GM18499 (cell line): ENCODE measurements around the gene FBLN7.
"Not testable (repeated sequence)": the region's sequence is repeated elsewhere in the genome, so short reads cannot be mapped to it uniquely, and the experiment has no call there.

ENCODE experiments used
- ATAC-seq: cut with Tn5 transposase; IDR thresholded peaks from one replicate; pipeline ENCODE4 v1.9.1; 2021; ENCODE audit warnings: moderate number of reproducible peaks; ENCODE audit not compliant: insufficient read depth, unreplicated experiment

FBLN7 gene

DNA sequence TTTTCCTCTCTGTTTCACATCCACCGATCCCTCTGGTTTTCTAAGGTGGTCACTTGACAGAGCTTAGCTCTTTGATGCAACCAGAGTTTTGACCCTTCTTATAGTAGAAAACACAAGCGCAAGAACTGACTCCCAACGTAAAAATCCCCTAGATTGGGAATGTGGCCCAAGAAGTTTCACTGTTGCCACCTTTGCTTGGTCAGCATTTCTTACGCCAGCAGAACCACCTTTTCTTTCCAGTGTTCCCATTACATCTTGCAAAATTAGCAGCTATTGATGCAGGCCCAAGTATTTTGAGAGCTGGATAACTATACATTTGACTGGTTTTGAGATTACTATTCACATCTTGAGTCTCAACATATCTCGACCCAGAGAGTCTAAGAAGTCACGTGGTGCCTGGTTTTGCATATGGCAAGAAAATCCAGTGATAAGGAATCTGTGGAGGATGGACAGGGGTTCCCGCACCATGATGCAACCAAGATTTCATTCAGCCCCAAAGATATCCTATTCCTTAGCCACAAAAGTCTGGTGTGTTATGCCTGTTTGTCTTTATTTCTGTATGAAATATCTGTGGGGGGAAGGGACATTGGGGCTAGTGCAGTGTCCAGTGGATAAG is 37.9 kb downstream of the FBLN7 start:
- no peak for ATAC-seq

DNA sequence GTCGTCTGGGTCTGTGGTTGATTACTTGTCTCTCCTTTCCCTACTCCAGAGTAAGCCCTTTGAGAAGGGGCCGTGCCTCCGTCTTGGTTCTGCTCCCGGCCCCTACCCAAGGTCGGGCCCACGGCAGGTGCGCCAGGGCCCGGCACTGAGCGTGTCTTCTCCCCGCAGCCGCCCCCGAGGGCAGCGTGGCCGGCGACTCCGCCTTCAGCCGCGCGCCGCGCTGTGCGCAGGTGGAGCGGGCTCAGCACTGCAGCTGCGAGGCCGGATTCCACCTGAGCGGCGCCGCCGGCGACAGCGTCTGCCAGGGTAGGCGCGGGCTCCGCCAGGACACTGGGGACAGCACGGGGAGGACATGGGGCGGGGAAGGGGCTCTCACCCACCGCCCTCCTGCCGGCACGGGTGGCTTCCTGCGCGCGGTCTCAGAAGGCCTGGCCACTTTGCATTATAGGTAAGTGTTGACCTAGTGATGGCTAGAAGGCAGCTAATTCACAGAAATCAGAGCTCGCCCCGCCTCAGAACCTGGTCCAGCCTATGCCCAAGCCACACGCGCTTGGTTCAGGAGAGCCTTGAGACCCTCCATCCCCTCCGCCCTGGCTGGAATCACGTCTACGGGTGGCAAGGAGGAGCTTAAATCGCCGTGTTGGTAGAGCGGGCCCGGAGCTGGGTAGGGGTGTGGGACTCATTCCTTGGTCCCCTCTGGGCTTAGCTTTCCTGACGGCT is 43.5 kb downstream of the FBLN7 start:
- no peak for ATAC-seq

DNA sequence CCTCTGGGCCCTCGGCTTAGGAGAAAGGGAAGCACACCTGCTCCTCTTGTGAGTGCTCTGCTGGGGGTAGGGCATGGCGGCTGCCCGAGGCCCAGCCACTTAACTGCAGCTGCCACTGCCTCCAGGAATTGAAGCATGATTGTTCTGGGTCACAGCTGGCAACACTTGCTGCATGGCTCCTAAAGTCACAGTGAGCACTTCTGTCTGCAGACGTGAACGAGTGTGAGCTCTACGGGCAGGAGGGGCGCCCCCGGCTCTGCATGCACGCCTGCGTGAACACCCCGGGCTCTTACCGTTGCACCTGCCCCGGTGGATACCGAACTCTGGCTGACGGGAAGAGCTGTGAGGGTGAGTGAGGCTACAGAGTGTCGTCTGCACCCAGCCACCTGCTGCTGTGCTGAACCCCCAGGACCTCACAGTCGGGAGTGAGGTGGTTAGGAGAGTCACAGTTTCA is 44.4 kb downstream of the FBLN7 start:
- no peak for ATAC-seq

DNA sequence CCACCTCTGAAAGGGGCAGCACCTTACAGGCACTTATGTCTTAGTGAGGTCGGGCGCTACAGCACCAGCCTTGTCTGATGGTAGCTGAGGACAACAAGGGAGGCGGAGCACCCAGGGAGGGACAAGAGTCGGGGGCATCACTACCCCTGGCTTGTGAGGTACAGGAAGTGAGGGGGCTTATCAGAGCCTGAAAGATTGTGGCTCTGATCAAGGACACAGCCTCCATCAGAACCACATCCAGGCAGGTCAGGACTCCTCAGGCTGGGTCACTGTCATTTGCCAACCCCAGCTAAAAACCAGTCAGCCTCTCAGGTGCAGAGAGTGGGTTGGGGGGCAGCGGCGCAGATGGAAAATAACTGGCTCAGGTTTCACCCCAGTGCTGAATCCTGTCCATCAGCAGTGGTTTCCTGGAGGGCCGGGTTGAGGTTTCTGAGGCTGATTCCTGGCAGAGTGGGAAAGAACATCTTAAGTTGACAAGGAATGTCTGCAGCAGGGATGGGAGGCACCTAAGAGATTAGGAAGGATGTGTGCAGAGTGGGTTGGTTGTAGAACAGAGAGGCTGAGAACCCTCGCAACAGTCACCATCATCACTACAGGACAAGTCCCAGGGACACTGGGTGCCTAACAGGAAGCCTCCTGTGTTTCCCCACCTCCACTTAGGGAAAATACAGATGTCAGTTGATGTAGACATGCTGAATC is 45.3 kb downstream of the FBLN7 start:
- ATAC-seq = no peak

DNA sequence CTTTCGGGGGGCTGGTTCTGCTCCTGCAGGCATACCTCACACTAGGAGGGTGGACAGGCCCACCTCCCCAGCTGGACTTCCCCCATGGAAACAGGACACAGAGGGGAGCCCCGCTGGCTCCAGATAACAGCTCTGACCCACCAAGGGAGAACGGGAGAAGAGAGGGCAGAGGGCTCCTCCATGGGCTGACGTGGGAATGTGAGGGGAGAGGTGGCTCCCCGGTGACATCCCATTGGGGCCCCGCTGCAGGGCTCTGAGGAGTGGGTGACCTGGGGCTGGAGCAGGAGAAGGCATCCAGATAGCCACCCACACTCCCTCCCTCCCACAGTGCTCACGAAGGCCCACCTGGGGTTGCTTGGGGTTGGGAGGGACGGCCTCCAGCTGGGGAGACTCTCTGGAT is 45.9 kb downstream of the FBLN7 start:
- ATAC-seq = no peak

DNA sequence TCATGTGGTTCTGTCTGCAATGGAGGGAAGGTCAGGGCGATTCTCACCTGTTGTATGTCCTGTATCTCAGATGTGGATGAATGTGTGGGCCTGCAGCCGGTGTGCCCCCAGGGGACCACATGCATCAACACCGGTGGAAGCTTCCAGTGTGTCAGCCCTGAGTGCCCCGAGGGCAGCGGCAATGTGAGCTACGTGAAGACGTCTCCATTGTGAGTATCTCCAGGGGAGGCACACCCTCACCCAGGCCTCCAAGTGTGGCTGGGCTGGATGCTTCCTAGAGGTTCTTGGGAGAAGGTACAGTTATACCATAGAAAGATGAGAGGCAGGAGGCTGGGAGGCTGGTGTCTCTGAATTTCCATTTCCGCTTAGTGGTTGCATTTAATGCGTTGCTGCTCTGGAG is 46.9 kb downstream of the FBLN7 start:
- ATAC-seq = no peak

DNA sequence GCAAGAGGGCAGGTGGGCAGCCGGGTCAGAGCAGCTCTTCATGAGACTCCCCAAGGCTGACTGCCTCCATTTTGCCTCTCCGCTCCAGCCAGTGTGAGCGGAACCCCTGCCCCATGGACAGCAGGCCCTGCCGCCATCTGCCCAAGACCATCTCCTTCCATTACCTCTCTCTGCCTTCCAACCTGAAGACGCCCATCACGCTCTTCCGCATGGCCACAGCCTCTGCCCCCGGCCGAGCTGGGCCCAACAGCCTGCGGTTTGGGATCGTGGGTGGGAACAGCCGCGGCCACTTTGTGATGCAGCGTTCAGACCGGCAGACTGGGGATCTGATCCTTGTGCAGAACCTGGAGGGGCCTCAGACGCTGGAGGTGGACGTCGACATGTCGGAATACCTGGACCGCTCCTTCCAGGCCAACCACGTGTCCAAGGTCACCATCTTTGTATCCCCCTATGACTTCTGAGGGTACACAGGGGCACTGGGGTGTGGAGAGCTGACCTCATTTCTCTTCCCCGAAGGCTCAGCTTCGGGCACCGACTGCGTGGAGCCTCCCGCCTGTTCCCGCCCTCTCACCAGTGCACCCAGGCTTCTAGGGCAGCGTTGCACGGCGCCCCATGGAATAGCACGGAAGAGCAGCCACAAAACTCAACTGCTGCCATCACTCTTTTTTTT is 49.0 kb downstream of the FBLN7 start:
- no peak for ATAC-seq

DNA sequence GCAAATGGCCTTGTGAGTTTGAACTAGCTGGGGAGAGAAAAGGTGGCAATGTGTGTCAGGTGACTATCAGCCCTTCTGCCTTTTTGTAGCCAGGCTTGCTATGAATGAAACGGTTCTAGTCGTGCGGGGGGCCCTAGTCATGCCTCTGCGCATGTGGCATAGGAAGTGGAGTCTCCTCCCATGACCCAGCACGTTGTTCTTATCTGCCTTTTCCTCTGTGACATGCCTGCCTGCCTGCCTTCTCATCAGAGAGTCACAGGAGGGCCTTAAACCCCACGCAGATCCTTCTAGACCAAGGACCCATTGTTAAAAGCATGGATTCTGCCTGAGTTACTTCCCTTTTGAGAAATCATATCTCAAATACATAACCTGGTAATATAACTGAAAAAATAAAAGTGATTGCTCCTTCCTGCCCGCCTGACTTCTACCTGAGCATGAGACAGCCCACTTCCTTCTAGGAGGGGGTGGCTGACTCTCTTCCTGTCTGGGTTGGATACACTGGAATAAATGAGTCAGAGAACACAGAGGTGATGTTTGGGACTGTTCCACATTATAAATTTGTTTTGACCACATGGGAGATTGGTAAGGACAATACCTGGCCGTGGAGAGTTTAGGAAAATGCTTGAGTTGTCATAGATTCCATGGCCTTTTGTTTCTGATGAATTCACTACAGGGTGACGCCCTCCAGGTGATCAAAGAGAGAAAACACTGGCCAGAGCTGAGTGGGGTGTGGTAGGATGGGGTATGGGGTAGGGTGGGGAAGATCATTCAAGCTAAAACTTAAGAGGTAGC is 49.8 kb downstream of the FBLN7 start:
- no peak for ATAC-seq

DNA sequence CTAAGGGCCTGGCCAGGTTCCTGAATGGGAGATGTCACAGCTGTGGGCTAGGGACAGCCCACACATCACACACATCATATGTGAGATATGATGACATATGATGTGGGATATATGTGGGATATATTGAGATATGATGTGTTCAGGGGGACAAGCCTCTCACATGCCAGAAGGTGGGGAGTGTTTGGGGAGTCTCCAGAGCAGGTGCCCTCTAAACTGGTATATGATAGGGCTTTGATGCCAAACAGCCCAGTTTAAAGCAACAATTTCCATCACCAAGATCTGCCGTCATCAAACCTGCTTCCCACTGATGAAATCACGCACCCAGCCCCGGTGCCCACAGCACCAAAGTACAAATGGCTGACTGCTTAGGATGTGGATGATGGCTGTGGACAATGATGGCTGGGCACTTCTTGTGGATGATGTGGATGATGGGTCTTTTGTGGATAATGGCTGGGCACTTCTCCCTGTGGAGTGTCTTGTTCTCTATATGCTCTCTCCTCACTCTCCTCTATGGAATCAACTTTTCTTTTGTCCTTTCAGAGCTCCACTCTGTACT is 50.9 kb downstream of the FBLN7 start:
- ATAC-seq = no peak

DNA sequence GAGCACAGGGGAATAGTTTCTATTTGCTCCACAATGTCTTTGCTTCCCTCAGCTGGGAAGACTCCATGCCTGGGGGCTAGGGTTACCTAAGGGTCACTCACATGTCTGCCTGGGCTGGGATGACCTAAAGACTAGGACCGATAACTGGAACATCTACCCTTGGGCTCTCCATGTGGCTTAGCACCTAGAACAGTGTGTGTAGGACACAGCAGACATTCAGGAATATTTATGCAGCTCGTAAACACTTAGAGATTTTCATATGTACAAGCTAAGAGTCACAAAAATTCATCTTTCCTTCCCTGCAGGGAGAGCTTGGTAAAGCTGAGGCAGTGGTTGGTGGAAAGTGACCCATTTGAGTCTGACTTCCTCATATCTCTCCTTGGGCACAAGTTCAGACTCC is 55.8 kb downstream of the FBLN7 start:
- ATAC-seq = no peak

DNA sequence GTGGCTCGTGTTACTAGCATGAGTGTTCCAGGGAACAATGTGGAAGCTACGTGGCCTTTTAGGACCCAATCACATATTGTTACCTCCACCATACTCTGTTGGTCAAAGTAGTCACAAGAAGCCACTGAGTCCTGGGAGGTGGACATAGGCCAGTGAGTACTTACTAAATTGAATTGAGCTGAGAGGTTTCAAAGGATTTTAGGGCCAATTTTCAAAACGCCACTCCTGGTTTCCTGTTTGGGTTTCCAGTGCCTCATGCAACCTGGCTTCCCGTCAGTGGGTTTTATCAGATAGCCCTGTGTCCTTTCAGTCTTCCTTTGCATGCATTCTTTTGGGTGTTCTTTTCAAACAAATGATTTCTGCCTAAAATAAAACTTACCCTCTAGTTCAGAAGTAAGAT is 56.3 kb downstream of the FBLN7 start:
- ATAC-seq = no peak

DNA sequence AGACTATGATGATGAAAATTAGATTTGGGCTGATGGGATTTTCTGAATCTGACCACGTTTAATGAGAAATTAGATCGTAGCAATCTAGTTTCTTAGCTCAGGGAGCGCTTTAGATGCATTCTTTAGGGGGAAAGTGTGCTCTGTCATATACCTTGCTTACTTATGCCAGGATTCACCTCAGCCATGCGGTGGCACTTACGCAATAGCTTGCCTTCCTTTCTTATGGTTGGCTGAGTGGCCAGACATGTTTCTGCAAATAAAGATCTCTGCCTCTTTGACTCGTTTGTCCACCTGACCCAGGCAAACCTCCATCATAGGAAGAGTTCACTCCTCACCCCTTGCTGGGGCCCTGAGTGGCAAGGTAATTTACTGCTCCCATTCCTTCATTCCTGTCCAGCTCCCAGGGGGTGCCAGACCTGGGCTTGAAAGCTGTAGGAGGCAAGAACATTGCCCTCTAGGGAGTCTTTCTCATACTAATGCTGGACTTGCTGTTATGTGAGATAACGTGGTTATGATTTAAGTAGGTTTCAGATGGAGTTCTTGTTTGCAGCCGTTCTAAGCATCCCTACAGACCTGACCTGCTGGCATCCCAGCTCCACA is 57.1 kb downstream of the FBLN7 start:
- ATAC-seq = no peak

DNA sequence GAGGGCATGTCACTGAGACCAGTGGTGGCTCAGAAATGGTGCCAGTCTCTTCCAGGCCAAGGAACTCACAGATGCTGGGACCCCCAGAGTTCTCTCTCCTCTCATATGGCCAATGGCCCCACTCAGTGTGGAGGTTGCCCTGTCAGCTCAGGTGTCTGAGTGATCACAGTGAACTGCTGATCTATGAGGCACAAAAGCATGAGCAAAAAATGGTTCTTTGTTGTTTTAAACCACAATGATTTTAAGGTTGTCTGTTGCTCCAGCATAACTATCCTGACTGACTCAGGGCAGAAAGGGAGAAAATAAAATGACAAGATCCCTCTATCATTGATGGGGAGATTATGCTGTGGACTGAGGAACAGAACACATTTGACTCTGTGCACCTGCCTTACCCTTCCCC is 57.8 kb downstream of the FBLN7 start:
- ATAC-seq = no peak

DNA sequence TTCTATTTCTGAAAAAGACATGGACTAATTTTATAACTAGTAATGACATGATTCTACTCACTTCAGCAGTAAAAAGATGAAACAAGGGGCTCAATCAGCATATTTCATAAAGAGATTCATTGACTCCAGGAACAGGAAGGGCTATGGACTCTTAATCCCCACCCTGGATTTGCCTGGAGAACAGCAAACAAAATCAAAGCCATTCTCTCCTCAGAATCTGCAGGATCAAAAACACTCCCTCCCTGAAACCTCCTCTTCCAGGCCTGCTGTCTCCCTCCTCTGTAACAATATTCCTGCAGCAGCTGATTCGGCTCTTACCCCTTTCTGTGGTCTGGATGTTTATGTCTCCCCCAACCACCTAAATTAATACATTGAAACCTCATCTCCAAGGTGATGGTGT is 59.7 kb downstream of the FBLN7 start:
- ATAC-seq = no peak

DNA sequence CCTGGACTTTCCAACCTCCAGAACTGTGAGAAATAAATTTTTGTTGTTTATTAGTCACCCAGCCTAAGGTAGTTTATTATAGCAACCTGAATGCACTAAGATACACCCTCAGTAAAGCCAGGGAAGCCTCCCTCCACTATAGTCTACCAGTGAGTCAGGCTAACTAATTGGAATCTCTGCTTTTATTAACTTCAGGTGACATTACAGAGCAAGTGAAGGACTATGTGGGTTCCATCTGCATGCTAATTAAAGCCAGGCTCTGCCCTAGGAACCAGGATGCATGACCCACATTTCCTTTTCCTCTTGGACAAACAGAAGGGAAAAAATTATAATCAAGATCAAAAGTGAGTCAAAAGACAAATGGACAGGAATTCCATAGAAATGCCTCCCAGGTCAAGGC is 60.6 kb downstream of the FBLN7 start:
- ATAC-seq = no peak

DNA sequence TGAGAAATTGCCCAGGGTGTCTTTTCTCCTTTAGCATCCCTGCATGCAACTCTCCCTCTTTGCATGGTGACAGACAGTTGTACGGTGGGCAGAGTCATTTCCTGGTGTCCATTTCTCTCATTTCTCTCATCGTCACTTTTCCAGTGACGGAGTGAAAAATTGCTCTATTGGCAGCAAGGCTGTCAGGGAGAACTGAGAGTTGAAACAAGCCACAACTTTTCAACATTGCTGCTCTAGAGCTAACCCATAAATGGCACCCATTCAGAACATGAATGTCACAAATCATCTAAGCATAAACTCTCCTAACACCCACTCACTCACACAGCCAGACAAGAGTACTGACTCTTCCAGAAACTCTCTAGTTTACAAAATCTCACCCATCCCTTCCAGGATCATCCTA is 61.0 kb downstream of the FBLN7 start:
- no peak for ATAC-seq

DNA sequence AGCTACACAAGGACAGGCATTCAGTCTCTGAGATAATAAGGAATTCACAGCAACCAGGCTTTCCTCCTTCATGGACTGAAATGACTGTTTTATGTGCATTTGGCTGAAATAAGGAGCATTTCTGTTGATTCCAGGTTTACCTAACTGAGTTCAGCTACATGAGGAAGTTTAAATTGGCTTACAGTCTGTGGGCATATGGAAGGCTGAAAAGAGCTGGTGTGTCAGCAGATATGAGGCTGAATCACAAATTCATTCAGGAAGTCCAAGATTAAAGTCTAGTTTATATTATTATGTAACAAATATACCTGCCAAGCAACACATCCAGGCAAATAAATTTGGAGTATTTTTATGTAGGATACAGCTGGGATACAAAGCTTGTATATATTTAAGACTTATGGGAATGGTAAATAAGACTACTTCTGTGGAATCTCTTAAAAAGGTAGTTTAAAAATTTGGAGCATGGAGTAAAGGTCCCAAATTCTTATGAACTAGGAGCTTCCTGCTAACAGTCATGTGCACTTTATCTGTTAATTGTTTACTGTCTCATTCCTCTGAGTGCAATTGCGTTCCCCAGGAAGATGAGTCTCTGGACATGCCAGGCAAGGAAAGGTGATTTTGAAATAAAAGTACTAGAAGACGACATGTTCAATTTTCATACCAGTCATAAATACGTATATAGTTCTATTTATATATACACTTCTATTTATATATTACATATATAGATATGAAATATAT is 63.7 kb downstream of the FBLN7 start:
- no peak for ATAC-seq

DNA sequence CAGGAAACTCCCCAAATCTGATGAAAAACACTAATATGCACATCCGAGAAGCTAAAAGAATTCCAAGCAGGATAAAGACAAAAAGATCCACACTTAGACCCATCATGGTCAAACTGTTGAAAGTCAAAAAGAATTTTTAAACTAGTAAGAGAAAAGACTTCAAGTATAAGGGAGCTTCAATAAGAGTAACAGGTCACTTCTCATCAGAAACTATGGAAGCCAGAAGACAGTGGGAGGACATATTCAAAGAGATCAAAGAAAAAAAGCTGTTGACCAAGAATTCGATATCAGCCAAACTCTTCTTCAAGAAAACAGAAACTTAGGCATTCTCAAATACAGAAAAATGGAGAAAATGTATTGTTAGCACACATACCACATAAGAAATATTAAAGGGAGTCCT is 66.2 kb downstream of the FBLN7 start:
- no peak for ATAC-seq

DNA sequence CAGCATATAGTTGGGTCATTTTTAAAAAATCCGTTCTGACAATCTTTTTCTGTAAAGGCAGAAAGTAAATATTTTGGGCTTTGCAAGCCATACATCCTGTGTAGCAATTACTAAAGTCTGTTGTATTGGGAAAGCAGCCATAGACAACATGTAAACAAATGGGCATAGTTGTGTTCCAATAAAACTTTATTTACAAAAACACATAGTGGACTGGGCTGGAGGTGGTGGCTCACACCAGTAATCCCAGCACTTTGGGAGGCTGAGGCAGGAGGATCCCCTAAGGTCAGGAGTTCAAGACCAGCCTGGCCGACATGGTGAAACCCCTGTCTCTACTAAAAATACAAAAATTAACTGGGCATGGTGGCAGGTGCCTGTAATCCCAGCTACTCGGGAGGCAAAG is 69.7 kb downstream of the FBLN7 start:
- not testable (repeated sequence) for ATAC-seq
